ENCODE measurements around the gene CYP4F11.
"Not testable (repeated sequence)": the region's sequence is repeated elsewhere in the genome, so short reads cannot be mapped to it uniquely, and the experiment has no call there.

The CYP4F11 gene

GRCh38 chr19:15923702-15924101 is 10.6 kb downstream of the CYP4F11 start:
- no peak for DNase-seq (ENCODE audit: low read depth, low spot score)

GRCh38 chr19:15922021-15922420 is 12.3 kb downstream of the CYP4F11 start:
- DNase-seq (ENCODE audit: low read depth, low spot score): no peak

- no peak for DNase-seq (ENCODE audit: low read depth, low spot score)
These were observed 15.1 kb downstream of the CYP4F11 start for GRCh38 chr19:15919243-15919642.

- no peak for DNase-seq (ENCODE audit: low read depth, low spot score)
These were observed 19.2 kb downstream of the CYP4F11 start for GRCh38 chr19:15915109-15915508.

GRCh38 chr19:15913830-15914229 is 20.5 kb downstream of the CYP4F11 start:
- no peak for DNase-seq (ENCODE audit: low read depth, low spot score)

- no peak for DNase-seq (ENCODE audit: low read depth, low spot score)
These were observed 20.9 kb downstream of the CYP4F11 start for GRCh38 chr19:15913384-15913783.

GRCh38 chr19:15911599-15912235 is 22.6 kb downstream of the CYP4F11 start:
- no peak for DNase-seq (ENCODE audit: low read depth, low spot score)

- DNase-seq (ENCODE audit: low read depth, low spot score): no peak
These were observed 29.3 kb downstream of the CYP4F11 start for GRCh38 chr19:15905026-15905425.

- not testable (repeated sequence) for DNase-seq (ENCODE audit: low read depth, low spot score)
These were observed 31.4 kb downstream of the CYP4F11 start for GRCh38 chr19:15902898-15903297.

GRCh38 chr19:15902254-15902653 is 32.1 kb downstream of the CYP4F11 start:
- no peak for DNase-seq (ENCODE audit: low read depth, low spot score)

GRCh38 chr19:15900504-15900903 is 33.8 kb downstream of the CYP4F11 start:
- no peak for DNase-seq (ENCODE audit: low read depth, low spot score)

GRCh38 chr19:15900032-15900431 is 34.3 kb downstream of the CYP4F11 start:
- DNase-seq (ENCODE audit: low read depth, low spot score): not testable (repeated sequence)

- not testable (repeated sequence) for DNase-seq (ENCODE audit: low read depth, low spot score)
These were observed 34.8 kb downstream of the CYP4F11 start for GRCh38 chr19:15899561-15899960.

GRCh38 chr19:15897738-15898276 is 36.5 kb downstream of the CYP4F11 start, which contains the start of gene CYP4F2:
CYP4F2 (minus strand) TSS chr19:15898074; CDS start chr19:15897611, 463 bp downstream.
- no peak for DNase-seq (ENCODE audit: low read depth, low spot score)

- DNase-seq (ENCODE audit: low read depth, low spot score): no peak
These were observed 37.1 kb downstream of the CYP4F11 start for GRCh38 chr19:15897026-15897737.

- DNase-seq (ENCODE audit: low read depth, low spot score): no peak
These were observed 38.4 kb downstream of the CYP4F11 start for GRCh38 chr19:15895876-15896430.

- DNase-seq (ENCODE audit: low read depth, low spot score): no peak
These were observed 40.0 kb downstream of the CYP4F11 start for GRCh38 chr19:15894359-15894758.

GRCh38 chr19:15893477-15893876 is 40.9 kb downstream of the CYP4F11 start:
- no peak for DNase-seq (ENCODE audit: low read depth, low spot score)

- no peak for DNase-seq (ENCODE audit: low read depth, low spot score)
These were observed 42.3 kb downstream of the CYP4F11 start for GRCh38 chr19:15892012-15892411.

GRCh38 chr19:15891434-15891833 is 42.9 kb downstream of the CYP4F11 start:
- no peak for DNase-seq (ENCODE audit: low read depth, low spot score)

GRCh38 chr19:15889339-15889738 is 45.0 kb downstream of the CYP4F11 start:
- DNase-seq (ENCODE audit: low read depth, low spot score): not testable (repeated sequence)

- no peak for DNase-seq (ENCODE audit: low read depth, low spot score)
These were observed 48.4 kb downstream of the CYP4F11 start for GRCh38 chr19:15885919-15886318.

GRCh38 chr19:15885167-15885566 is 49.2 kb downstream of the CYP4F11 start:
- no peak for DNase-seq (ENCODE audit: low read depth, low spot score)

All from ELF-1 (cell line).